Measurements from ENCODE around the gene SLC14A1. TPM values are rescaled to one million over a fixed set of nuclear protein-coding genes. Genes with fewer than 3 reads are reported as not detected.

SLC14A1 gene
- total RNA-seq, 2 donors from 2014 or later: 0.32 to 0.52 TPM

DNA sequence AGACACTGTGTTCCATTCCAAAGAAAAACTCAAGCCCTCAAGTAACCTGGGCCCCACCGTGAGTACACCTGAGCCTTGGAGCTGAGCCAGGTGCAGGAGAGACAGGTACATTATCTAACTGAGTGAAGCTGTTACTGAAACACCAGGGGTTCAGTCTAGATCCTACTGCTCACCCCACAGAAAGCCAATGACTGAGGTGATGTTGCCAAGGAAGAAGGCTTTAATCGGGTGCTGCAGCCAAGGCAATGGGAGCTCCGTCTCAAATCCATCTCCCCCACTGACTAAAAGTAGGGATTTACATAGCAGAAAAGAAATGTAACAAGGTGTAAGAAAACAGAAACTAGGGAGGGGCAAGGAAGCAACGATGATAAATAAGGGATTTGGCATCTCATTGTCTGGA is 15.2 kb upstream of the SLC14A1 start:
- Histone ChIP-seq H3K27me3 (no peaks in the 10 kb centered on the region), H3K36me3 (no peaks in the 10 kb centered on the region), H3K27ac (no peak overlapping the region), H3K4me3 (no peak overlapping the region), H3K4me1 (no peaks in the 10 kb centered on the region), H3K9ac (ENCODE audit: low read depth in 2 of 2, low read length in 2 of 2) (no peak overlapping the region), H3K9me3 (no peaks in the 10 kb centered on the region)
- intact Hi-C loops (cut with DNase I): no loop called here
- TF ChIP-seq, protein P1, sequence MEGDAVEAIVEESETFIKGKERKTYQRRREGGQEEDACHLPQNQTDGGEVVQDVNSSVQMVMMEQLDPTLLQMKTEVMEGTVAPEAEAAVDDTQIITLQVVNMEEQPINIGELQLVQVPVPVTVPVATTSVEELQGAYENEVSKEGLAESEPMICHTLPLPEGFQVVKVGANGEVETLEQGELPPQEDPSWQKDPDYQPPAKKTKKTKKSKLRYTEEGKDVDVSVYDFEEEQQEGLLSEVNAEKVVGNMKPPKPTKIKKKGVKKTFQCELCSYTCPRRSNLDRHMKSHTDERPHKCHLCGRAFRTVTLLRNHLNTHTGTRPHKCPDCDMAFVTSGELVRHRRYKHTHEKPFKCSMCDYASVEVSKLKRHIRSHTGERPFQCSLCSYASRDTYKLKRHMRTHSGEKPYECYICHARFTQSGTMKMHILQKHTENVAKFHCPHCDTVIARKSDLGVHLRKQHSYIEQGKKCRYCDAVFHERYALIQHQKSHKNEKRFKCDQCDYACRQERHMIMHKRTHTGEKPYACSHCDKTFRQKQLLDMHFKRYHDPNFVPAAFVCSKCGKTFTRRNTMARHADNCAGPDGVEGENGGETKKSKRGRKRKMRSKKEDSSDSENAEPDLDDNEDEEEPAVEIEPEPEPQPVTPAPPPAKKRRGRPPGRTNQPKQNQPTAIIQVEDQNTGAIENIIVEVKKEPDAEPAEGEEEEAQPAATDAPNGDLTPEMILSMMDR (IDR thresholded peaks at IDR 0.05): no peak
- no peak for DNase-seq

DNA sequence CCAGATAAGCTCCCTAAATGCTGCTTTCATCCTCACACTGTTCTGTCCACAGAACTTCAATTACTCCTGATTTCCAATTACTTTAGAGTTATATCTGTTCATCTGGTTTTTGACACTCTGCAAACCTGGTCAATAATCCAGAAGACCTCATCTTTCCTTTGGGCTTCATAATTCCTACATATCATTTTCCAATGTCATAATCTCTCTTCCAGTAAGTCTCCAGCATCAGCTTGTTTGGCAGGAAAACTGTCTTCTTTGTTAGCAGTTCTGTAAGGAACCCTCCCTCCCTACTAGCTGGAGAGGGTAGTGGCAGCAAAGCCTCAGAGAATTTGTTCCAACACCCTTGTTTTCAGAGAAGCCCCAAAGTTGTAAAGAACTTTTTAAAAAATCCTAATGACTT is 11.9 kb upstream of the SLC14A1 start:
- Histone ChIP-seq H3K27ac (no peak overlapping the region), H3K4me3 (no peak overlapping the region), H3K4me1 (no peaks in the 10 kb centered on the region), H3K9me3 (no peaks in the 10 kb centered on the region), H3K9ac (ENCODE audit: low read depth in 2 of 2, low read length in 2 of 2) (no peak overlapping the region), H3K36me3 (no peaks in the 10 kb centered on the region), H3K27me3 (no peaks in the 10 kb centered on the region)
- no peak for DNase-seq
- intact Hi-C loops (cut with DNase I): loop anchor here (10.0 kb wide), 1 partner anchor 53 kb away; no protein-coding TSS in a partner anchor
- TF ChIP-seq, protein P1 (IDR thresholded peaks at IDR 0.05): no peak

DNA sequence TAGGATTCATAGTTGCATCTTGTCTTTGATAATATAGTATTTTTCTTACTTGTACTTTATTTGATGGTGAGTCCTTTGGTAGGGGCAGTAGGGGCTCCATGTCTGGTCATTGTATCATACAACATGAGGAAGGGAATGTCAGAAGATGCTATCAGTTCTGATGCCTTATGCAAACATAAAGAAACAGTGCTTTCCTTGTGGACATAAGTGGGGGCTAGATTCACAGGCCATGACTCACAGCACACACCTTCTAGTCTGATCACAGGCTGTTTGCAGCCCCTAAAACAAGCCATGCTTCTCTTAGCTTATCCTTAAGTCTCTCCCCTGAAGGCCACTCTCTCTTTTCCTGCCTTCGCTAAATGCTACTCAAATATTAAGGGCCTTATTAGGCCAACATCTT is 10.7 kb upstream of the SLC14A1 start:
- no peak for DNase-seq
- no peaks in the 10 kb centered on the region for H3K4me1 ChIP-seq
- H3K27me3 ChIP-seq: no peaks in the 10 kb centered on the region
- intact Hi-C loops (cut with DNase I): loop anchor here (10.0 kb wide), 1 partner anchor 52 kb away; no protein-coding TSS in a partner anchor
- H3K36me3 ChIP-seq: no peaks in the 10 kb centered on the region
- no peak overlapping the region for H3K9ac ChIP-seq (ENCODE audit: low read depth in 2 of 2, low read length in 2 of 2)
- TF ChIP-seq, protein P1 (IDR thresholded peaks at IDR 0.05): no peak
- no peak overlapping the region for H3K27ac ChIP-seq
- no peaks in the 10 kb centered on the region for H3K9me3 ChIP-seq
- no peak overlapping the region for H3K4me3 ChIP-seq

DNA sequence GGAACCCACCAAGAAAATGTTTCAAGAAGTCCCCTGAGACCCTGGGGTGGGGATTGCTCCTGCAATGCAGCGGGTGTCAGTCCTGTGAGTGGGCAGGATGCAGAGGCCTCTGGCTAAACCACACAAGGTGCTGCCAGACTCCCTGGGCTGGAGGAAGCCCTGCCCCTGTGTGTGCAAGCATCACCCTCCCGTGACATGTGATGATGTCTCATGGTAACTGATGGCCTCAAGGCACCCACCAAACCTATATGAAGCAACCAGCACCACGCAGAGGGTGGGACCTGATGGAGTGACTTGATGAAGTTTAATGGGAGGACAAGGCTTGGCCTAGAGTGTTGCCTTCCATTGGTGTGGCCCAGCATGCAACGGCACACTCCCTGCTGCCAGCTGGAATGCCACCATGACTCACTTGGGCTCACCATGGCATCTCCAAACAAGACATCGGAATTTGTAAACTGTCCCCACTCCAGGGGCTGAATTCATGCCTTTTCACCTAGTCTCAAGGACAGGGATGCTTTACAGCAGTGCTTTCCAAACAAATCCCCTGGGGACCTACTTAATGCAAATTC is 8.7 kb upstream of the SLC14A1 start:
- Histone ChIP-seq H3K27ac (no peak overlapping the region), H3K4me1 (no peaks in the 10 kb centered on the region), H3K36me3 (no peaks in the 10 kb centered on the region), H3K9me3 (no peaks in the 10 kb centered on the region), H3K4me3 (no peak overlapping the region), H3K9ac (ENCODE audit: low read depth in 2 of 2, low read length in 2 of 2) (no peak overlapping the region), H3K27me3 (no peaks in the 10 kb centered on the region)
- intact Hi-C loops (cut with DNase I): loop anchor here (10.0 kb wide), 1 partner anchor 50 kb away; no protein-coding TSS in a partner anchor
- no peak for DNase-seq
- TF ChIP-seq, protein P1 (IDR thresholded peaks at IDR 0.05): no peak

DNA sequence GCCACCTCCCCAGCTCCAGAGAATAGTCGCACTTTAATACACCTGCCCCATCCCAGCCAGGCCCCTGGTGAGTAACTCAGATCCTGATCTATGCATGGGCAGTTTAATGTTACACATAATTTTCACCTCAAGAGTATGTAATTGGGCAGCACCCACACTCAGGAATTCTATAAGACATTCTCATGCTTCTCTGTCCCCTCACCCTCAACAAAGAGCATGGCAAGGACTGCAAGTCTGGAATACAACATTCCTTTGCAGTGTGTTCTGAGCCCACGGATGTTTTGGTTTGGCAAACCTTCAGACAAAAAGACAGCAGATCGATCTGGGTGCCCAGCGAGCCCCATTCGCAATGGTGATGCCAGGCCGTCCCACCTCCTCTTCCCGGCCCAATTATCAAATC is 4.9 kb upstream of the SLC14A1 start:
- H3K9ac ChIP-seq (ENCODE audit: low read depth in 2 of 2, low read length in 2 of 2): no peak overlapping the region
- intact Hi-C loops (cut with DNase I): loop anchor here (10.0 kb wide), 1 partner anchor 46 kb away; no protein-coding TSS in a partner anchor
- H3K9me3 ChIP-seq: no peaks in the 10 kb centered on the region
- TF ChIP-seq, protein P1 (IDR thresholded peaks at IDR 0.05): no peak
- H3K27me3 ChIP-seq: no peaks in the 10 kb centered on the region
- H3K4me3 ChIP-seq: no peak overlapping the region
- no peak overlapping the region for H3K27ac ChIP-seq
- DNase-seq: no peak
- H3K4me1 ChIP-seq: no peaks in the 10 kb centered on the region
- no peaks in the 10 kb centered on the region for H3K36me3 ChIP-seq
